Activated naive CD8-positive, alpha-beta T cell treated with anti-CD3 and anti-CD28 coated beads, Interleukin-2, amount 50 U/mL, for 16 hours (primary cell): Measurements from ENCODE around the gene RIN1.
"Not testable (repeated sequence)": the region's sequence is repeated elsewhere in the genome, so short reads cannot be mapped to it uniquely, and the experiment has no call there.

Experiments
- DNase-seq: peaks from one replicate; pipeline ENCODE4 v3.0.0-alpha.2; 2020; ENCODE audit warnings: low read depth, low spot score

RIN1 gene

DNA sequence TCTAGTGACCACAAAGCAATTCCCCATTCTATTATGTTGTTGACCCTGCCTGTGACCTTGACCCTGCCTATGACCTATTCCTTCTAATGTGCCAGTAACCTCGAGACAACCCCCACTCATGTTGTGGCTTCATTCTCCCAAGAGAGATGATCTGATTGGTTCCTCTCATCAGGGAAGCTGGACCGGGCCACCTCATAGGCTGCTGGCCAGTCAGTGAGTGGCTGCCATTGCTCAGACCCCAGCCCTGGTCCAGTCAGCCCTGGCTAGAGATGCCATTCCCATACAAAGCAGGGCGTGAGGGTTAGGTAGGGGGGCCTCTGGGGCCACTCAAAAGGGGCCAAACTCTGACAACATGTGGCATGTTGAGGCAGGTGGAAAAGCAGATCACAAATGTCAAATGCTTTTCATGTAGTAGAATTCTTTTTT, 23.4 kb upstream of the RIN1 start:
- no peak for DNase-seq

DNA sequence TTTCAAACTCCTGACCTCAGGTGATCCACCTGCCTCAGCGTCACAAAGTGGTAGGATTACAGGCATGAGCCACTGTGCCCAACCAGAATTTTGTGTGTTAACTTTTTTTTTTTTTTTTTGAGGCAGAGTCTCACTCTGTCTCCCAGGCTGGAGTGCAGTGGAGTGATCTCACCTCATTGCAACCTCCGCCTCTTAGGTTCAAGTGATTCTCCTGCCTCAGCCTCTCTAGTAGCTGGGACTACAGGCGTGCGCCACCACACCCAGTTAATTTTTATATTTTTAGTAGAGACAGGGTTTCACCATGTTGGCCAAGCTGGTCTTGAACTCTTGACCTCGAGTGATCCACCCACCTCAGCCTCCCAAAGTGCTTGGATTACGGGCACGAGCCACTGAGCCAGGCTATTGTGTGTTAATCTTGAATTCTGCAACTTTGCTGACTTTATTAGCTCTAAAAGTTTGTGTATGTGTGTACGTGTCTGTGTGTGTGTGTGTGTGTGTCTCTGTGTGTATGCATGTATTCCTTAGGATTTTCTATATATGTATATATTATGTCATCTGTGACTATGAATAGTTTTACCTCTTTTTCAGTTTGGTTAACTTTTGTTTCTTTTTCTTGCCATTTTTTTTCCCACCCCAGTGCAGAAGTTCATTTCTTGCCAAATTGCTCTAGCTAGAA, 14.5 kb upstream of the RIN1 start:
- not testable (repeated sequence) for DNase-seq

DNA sequence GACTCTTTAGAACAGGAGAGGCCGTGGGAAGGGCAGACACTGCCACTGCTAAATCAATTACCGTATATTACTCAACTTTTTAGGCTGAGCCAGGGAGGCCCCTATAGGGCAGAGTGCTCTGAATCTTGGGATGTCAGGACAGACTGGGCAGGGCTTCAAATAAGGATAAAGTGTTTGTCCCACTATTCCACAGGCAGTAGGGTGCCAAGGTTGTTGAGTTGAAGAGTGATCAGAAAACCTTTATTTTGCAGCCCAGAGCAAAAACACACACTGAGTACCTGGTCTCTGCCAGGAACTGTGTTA, 12.8 kb upstream of the RIN1 start:
- no peak for DNase-seq

DNA sequence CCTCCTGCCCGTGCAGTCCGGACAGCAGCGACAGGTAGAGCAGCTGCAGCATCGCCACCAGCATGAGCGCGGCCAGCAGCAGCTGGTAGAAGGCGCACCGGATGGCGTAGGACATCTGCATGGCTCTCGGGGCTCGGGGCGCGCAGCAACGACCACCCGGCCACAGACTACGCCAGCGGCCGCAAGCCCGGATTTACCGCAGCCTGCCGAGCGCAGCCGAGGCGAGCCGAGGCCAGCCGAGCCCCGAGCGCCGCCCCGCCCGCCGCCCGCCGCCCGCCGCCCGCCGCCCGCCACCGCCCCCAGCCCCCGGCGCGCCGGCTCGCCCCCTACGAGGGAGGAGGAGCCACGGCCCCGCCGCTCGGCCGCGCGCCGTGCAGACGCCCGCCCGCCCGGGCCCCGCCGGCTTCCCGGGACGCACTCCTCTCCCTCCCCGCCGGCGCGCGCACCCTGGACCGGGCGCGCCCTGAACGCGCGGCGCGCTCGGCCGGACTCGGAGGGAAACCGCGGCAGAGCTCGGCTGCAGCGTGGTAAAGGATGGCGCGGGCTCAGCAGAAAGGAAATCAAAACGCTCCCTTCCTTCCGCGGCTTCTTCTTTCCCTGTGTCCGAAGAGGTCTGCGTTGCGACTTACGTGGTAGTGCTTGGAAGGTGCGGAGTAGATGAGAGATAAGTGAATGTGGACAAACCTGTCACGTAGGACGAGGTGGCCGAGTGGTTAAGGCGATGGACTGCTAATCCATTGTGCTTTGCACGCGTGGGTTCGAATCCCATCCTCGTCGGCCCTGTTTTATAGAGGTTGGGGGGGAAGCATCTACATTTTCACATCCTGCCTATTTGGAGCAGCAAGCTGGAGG, 11.4 kb upstream of the RIN1 start, which contains the start of gene B4GAT1:
Gene B4GAT1, minus strand, starts transcription at position 205 of the 852 bp plus-strand sequence. Its CDS starts 84 bp downstream, at position 121.
- peak; percentile 68 for DNase-seq

DNA sequence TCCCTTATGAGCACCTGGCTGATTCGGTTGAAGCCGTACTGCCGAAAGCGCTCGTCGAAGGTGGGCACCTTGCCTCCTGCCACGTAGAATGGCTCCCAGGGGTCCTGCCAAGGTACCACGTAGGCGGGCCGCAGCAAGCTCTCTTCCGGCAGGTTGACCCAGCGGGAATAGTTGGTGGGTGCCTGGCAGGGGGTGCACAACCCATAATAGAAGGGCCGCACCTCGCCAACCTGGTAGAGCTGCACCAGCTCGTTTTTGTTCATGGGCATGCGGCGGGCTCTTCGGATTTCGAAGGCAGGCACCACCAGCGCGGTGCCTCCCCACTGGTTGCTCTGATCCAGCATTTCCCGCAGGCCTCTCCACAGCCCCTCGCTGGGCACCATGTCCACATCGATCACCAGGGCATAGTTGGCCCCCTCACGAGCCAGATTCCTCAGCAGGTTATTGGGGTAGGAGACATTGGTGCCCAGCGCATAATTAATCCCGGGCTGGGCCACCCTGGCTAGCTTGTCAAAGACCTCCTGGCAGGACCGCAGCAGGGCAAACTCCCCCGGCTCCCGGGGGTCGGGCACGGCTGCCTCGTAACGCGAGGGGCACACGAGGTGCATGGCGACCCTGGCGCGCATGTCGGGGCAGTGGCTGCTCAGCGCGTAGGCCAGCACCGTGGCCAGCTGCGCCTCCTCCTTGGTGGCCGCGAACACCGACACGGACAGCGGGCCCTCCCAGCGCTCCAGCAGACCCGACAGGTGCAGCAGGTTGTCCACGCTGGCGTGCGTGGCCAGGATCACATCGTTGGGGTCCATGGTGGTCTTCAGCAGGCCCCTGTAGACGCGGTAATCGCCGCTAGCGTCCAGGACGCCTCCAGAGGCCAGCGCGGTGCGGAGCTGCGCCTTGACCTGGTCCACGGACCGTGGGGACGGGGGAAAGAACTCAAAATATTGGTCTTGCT, 10.5 kb upstream of the RIN1 start:
- no peak for DNase-seq

DNA sequence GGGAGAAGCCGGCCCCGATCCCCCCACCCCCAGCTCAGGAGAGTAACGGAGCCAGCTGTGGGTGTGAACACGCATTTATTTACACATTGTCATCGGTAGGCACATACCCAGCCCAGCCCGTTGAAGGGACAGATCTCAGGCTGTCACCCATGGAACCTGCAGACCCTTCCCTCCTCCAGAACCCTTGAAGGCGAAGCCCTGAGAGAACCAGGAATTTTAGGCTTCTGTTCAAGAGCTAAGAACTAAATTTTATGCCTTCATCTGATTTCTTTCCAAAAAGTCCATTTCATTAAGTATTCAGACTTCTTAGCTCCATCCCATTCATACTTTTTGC, 9.0 kb upstream of the RIN1 start:
- no peak for DNase-seq

DNA sequence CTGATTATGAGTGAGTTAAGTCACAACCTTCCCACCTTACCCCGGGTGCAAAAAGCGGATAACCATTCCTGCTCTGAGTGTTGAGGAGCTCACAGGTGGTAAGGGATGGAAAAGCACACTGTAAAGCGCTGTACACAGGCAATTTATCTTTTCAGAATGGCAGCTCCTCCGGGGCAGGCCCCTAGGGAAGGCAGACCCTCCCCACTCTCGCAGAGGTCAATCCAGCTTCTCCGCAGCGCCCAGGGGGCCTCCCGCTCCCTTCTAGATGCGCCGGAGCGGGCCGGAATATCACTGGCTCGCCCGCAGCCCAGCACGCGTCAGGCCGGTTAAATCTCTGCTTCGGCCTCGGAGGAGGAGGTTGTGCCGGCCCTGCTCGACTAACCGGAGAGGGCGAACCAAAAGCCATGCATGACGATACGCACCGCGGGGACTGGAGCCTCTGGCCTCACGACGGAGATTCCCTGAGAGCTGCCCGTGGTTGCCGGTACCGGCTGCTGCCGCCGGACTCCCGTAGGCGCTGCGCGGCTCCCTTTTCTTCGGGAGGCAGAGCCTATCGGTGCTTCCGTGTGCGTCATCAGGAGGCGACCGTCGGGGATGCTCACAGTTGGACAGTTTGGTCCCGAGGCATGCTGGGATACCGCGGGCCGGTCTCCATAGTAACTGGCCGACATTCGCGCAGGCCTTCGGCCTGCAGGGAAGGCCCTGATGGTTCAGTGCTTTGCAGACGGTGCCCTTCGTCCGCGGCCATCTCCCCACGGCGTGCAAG, 8.5 kb upstream of the RIN1 start, which contains the start of gene BRMS1:
Gene BRMS1, minus strand, starts transcription at position 555 of the 766 bp plus-strand sequence. CDS start 2,870 bp downstream, outside the sequence.
- peak; percentile 85 for DNase-seq

DNA sequence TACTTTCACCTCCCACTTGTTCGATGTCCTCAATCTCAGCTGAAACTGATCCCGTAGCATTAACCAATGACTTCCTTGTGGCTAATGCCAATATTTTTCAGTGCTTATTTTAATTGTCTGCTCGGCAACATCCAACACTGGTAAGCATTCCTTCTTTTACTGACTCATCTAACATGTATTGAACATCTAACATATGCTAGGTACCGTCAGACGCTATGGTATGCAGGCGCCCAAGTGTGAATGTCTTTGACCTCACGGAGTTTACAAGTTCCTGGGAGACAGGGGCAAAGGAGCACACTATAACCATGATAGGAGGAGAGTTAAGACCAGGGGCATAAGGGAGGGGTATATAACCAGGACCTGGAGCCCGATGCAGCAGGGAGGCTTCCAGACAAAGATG, 6.9 kb upstream of the RIN1 start:
- no peak for DNase-seq

DNA sequence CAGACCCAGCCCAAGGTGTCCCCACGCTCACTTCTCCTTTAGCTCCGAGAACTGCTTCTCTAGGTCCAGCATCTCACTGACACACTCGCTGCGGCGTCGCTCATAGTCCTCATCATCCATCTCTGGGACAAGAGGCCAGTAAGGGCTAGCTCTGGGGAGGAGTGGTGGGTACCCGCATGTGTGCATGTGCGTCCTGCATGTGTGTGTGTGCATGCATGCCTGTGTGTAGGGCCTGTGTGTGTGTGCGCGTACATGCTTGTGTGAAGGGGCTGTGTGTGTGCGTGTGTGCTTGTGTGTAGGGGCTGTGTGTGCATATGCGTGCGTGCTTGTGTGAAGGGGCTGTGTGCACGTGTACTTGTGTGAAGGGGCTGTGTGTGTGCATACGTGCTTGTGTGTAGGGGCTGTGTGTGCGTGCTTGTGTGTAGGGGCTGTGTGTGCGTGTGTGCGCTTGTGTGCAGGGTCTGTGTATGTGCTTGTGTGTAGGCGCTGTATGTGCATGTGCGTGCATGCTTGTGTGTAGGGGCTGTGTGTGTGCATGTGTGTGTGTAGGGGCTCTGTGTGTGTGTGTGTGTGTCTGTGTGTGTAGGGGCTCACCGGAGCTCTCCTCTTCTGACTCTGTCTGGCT, 5.4 kb upstream of the RIN1 start:
- DNase-seq: no peak

DNA sequence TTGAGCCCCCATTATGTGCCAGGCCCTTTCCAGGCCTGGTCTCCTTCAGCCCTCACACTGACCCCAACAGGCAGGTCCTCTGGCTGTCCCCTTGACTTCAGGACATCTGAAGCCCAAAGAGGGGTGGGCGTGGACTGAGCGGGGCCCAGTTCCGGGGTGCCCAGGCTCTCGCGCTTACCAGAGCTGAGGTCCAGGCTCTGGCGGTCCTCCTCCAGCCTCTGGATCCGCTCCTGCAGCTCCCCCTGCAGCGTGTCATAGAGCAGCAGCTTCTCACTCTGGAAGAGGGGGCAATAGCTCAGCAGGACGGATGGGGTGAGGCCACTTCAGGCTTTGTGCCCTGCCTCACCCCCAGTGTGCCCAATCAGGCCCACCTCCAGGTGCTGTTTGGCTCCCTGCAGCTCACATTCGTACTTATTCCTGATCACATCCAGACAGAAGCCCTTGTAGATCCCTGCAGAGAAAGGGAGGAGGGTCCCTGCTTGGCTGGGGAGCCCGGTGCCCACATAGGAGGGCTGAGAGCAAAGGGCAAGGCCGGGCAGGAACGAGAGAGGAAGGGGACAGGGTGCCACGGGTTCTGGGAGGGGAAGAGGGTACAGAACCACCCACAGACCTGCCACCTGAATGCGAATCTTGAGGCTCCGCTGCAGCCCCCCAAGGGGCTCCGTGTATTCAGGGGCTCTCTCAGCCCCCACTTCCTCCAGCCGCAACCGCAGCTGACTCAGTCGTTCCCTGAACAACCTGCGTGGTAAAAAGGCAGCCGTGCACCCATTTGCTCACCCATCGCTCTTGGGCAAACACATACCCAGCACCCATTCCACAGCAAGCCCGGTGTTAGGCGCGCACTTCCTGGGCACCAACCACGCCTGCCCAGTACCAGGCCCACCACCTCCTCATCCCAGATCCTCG, 4.6 kb upstream of the RIN1 start:
- DNase-seq: no peak

DNA sequence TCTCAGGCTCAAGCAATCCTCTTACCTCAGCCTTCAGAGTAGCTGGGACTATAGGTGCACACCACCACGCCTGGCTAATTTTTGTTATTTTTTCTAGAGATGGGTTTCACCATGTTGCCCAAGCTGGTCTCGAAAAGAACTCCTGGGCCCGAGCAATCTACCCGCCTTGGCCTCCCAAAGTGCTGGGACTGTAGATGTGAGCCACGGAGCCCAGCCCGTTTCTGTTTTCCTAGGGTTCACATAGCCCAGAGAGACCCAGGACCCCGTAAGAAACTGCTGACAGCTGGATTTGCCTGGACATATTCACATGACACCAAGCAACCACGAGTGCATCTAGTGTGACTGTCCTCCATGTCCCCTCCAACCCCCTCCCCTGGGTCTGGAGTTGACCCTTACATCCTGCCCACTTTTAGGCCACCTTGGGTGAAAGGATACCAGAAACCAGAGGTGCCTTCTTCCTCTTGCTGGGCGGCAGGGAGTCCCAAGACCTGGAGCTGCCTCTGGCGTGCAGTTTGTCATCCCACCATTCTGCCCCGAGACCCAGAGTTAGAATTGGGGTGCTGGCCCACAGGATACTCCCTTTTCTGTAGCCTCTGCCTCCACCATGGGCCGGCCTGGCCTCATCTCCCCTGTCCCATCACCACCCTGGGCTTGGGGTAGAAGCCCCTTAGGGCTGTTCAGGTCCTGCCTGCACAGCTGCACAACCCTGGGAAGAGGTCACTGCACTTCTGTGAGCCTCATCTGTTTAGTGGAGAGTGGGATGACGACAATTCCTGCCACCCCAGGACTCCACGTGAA, 3.7 kb upstream of the RIN1 start:
- DNase-seq: no peak

DNA sequence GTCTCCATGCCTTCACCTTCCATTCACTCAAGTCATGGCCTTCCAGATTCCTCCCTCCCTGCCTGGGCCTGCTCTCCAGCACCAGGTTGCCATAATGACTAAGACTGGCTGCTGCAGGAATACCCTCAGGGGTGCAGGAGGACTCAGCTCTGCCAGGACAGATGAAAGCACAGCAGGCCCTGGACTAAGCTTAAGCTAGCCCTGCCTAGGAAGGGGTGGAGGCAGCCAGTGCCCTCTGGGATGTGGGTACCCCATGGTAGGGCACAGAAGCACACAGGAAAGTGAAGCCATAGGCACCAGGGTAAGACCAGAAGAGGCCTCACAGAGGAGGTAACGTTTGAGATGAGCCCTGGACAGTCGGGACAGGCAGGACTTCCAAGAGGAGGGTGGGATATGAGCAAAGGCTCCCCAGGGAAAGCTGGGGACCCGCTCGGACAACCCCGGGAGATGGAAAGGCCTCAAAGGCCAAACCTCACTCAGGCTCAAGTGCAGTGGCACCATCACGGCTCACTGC, 3.0 kb upstream of the RIN1 start:
- DNase-seq: no peak

DNA sequence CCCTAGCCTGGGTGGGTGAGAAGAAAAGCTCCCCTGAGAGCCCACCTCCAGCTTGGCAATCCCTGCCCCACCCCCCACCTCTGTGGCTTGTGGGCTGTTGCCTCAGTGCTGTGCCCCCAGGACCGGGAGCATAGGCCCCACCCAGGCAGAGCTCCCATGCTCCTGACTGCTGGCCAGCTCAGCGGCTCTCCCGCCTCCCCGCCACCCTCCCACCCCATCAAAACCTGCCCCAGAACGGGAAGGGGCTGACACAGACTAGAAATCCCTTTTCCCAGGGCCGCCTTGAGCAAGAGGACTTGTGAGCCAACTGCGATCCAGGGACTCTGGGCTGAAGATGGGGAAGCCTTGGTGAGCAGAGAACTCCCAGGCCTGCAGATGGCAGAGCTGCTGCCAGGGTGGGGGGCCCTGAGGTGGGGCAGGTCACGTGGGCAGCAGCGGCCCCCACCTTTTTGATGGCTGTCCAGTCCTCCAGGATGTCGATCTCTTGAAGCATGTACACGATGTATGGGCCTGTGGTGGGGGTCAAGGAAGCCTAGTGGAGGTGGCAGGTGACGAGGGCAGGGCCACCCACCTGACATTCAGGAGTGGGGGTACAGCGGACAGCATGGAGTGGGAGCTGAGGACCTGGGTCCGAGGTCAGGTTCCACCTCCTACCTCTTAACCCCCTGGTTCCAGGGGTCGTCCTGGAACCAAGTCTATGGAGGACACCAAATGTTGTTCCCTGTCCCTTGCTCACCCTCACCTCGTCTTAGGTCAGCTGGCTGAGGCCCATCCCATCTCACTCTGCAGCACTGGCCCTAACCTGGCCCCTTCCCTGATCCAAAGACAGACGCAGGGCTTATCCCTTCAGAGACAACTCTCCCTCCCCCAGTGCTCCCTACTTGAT, 2.3 kb upstream of the RIN1 start:
- no peak for DNase-seq

DNA sequence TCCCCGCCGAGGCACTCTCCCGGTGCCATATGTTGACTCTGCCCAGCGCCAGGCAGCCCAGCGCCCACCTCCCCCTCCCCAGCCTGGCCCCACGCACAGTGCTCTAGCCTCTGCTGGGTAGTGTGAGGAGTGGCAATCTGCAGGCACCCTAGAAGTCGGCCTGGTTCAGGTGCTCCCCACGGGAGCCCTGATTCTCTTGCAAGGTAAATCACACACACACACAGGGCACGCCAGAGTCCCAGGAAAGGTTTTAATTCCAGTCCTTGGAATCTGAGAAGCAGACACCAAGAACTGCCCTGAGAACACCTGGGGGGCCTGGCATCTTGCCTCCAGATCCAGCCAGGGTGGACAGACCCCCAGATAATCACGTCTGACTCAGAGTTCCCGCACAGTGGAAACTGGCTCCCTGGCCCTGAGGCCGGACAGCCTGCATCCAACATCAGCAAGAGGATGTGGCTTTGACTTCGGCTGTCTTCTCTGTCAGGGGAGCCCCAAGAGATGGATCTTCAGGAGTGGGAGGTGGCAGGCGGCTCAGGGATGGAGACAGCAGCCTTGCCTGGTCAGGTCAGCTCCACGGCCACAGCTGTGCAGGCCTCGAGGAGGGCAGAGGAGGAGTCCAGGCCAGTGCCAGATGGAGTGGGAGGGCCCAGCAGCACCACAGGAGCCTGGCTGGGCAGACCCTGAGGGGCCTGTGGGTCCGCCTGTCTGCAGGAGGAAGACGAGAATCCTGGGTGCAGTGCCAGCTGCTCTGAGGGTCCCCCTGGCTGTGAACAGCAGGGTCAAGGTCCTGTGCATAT, 1.1 kb upstream of the RIN1 start:
- DNase-seq: no peak

DNA sequence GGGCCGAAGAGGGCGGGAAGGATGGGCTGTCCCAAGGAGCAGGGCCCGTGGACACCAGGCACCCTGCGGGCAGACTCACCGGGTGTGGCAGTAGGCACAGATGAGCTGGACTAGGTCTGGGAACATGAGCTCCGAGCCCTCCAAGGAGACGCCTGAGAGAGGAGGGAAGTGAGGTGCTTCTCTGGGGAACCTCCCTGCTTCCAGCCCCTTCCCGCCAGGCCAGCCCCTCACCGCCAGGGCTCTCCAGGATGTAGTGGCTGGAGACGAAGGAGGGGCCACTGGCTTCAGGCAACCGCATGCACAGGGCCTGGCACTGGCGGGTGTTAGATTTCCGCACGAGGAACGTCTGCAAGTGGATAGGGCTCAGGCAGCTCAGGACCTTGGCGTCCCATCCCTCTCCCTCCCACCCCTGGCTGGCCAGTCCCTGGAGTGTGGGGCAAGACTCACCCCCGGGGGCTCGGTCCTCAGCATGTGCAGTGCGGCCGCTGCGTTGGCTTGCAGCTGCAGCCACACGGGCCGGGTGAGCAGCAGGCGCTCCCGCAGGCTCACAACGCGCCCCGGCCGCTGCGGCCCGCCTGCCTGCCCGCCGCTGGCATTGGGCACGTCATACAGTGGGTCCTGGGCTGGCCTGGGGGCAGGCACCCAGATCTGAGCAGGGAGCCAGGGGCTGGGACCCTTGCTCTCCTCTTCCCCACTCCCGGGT, 552 bp downstream of the RIN1 start:
- DNase-seq: no peak
